ENCODE results near the gene KLF13.

DNA sequence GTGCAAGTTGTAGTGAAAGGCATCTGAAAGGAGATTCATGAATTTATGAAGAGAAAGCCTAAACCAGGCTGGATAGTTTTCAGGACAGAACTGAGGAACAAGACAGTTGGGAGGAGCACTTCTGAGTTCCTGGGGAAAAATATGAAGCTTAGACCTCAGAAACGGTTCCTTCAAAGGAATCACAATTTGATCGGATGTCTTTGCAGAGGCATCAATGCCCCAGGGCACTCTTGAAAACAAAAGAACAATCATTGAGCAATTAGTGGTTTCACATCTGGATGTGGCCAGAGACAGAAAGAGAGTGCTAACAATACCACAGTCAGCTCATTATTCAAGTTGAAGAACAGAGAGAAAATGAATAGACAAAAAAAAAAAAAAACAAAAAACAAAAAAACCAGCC lies 86.2 kb downstream of the KLF13 start:
- TF ChIP-seq JUN (IDR thresholded peaks at IDR 0.05) = no peak
- TF ChIP-seq, protein P1, sequence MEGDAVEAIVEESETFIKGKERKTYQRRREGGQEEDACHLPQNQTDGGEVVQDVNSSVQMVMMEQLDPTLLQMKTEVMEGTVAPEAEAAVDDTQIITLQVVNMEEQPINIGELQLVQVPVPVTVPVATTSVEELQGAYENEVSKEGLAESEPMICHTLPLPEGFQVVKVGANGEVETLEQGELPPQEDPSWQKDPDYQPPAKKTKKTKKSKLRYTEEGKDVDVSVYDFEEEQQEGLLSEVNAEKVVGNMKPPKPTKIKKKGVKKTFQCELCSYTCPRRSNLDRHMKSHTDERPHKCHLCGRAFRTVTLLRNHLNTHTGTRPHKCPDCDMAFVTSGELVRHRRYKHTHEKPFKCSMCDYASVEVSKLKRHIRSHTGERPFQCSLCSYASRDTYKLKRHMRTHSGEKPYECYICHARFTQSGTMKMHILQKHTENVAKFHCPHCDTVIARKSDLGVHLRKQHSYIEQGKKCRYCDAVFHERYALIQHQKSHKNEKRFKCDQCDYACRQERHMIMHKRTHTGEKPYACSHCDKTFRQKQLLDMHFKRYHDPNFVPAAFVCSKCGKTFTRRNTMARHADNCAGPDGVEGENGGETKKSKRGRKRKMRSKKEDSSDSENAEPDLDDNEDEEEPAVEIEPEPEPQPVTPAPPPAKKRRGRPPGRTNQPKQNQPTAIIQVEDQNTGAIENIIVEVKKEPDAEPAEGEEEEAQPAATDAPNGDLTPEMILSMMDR (IDR thresholded peaks at IDR 0.05) = no peak
- no peak for TF ChIP-seq POLR2A (IDR thresholded peaks at IDR 0.05; ENCODE audit: low read length)
- TF ChIP-seq, protein P2, sequence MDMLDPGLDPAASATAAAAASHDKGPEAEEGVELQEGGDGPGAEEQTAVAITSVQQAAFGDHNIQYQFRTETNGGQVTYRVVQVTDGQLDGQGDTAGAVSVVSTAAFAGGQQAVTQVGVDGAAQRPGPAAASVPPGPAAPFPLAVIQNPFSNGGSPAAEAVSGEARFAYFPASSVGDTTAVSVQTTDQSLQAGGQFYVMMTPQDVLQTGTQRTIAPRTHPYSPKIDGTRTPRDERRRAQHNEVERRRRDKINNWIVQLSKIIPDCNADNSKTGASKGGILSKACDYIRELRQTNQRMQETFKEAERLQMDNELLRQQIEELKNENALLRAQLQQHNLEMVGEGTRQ (IDR thresholded peaks at IDR 0.05) = no peak
- TF ChIP-seq RNF2 (IDR thresholded peaks at IDR 0.05; ENCODE audit: borderline replicate concordance, low read depth) = no peak
- TF ChIP-seq, protein P3, sequence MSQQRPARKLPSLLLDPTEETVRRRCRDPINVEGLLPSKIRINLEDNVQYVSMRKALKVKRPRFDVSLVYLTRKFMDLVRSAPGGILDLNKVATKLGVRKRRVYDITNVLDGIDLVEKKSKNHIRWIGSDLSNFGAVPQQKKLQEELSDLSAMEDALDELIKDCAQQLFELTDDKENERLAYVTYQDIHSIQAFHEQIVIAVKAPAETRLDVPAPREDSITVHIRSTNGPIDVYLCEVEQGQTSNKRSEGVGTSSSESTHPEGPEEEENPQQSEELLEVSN (IDR thresholded peaks at IDR 0.05; ENCODE audit: borderline replicate concordance, low read depth) = no peak
- TF ChIP-seq POLR2AphosphoS2 (conservative IDR thresholded peaks at IDR 0.05; ENCODE audit: low read length) = no peak

All from A549 (cell line).